GM19240 (cell line): ENCODE data around the gene ZNF783.
"Not testable (repeated sequence)": the region's sequence is repeated elsewhere in the genome, so short reads cannot be mapped to it uniquely, and the experiment has no call there.

Experiments used
- DNase-seq: peaks from one replicate; pipeline ENCODE4 v3.0.0; 2011; ENCODE audit warnings: low spot score; ENCODE audit not compliant: insufficient read length

The ZNF783 gene

DNA sequence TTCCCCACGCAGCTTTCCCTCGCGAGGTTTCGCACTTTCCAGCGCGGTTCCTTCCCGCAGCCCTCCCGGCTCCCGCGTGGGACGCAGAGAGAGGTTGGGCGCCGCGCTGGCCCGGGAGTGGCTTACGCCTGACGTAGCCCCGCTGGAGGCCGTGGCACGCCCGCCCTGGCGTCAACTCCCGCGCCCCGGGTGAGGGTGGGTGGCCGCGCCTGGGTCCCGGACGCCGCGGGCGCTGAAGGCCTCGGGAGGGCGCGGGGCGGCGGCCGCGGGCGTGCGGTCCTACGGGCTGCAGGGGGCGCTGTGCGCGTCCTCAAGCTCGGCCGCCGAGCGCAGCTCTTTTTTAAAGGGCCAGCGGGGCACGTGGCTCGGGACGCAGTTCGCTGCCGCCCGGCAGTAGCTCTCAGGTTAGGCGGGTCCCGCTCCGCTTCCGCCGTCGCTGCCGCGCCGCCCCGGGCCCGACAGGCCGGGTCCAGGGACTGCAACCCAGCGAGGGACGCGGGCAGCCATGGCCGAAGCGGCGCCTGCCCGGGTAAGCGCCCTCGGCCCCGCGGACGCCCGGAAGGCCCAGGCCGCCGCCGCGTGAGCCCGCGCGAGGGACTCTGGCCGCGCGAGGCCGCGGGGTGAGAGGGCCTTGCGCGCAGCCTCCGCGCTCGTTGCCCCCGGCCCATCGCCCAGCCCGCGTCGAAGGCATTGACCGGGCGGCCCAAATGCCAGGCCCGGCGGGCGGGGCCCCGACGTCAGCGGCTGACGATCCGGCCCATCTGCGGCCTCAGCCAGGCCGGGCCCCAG lies at the start of gene ZNF783:
Gene ZNF783 (plus strand): TSS at position 368 of the 789 bp plus-strand sequence. CDS start 138 bp downstream, at position 506.
- DNase-seq, result peak; percentile 84

- no peak for DNase-seq
These were observed 47.8 kb upstream of the ZNF783 start for GRCh38 chr7:149214020-149214720.

GRCh38 chr7:149216402-149216801 lies 45.6 kb upstream of the ZNF783 start:
- no peak for DNase-seq

DNA sequence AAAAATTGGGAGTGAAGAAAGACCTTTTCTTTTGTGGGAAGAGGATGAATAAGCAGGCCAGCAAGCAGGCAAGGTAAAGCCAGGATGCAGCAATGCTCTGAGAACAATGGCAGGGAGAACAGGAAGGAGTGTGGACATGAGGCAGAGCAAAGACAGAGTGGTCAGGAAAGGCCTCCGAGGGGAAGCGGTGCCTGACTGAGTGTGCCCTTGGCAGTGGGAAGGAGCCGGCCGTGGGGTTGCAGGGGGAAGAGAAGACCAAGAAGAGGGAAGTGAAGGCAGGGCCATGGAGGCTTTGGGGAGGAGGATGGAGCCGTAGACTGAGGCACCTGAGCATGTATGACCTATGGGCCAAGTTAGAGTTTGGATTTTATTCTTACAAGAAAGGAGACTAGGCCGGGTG lies 44.4 kb upstream of the ZNF783 start:
- DNase-seq, result no peak

DNA sequence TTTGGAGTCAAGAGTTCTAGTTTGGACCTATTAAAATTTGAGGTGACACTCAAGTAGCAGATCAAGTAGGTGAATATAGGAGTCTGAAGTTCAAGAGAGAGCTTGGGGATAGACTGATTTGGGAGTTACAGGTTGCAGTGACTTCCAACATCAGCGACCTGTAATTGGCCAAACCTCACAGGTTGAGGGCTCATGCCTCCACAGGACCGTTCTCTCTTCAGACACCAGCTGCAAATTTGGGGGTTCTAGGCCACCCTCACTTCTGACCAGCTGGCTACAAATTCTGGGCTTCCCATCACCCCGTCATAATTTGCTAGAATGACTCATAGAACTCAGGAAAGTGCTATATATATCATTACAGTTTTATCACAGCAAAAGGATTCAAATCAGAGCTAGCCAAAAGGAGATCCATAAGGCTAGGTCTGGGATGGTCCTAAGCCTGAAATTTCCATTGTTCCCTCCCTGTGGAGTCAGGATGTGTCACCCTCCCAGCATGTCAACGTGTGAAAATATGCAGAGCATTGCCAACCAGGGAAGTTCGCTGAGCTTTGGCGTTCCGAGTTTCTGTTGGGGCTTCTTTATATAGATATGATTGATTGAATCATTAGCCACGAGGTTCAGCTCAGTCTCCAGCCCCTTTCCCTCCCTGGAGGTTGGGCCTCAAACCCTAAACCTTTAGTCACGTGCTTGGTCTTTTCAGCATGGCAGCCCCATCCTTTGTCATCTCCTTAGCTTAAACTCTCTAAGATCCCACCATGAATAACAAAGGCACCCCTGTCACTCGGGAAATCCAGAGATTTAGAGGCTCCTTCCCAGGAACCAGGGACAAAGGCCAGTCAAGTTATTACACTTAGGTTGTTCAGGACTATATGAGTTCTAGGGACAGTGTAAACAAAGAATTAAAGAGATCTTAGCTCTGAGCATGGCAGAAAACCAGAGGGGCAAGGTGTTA lies 43.3 kb upstream of the ZNF783 start:
- DNase-seq, result no peak

DNA sequence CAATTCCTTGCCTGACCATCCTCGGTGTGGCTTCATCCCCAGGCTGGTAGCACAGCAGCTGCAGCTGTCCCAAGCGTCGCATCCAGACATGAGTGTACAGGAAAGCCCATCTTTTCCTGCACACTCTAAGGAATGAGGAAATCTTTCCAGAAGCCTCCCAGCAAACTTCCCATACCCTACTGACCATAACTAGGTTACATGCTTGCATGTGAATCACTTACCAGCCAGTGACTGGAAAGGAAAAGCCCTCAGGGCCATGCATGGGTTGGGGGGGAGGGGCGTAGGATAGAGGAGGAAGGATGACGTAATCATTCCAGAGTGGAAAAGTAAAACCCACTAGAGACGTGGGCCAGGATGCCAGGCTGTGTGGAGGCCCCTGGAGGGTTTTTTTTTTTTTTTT lies 41.5 kb upstream of the ZNF783 start:
- no peak for DNase-seq

- DNase-seq, result no peak
These were observed 38.8 kb upstream of the ZNF783 start for GRCh38 chr7:149223176-149223575.

- no peak for DNase-seq
These were observed 38.2 kb upstream of the ZNF783 start for GRCh38 chr7:149223761-149224160.

DNA sequence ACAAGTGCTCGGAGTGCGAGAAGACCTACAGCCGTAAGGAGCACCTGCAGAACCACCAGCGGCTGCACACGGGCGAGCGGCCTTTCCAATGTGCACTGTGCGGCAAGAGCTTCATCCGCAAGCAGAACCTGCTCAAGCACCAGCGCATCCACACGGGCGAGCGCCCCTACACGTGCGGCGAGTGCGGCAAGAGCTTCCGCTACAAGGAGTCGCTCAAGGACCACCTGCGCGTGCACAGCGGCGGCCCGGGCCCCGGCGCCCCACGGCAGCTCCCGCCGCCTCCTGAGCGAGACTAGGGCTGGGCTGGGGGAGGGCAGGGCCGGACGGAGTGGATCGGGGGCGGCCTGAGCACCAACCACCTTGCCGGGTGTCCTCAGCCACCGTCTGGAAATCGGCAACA lies 37.6 kb upstream of the ZNF783 start:
- no peak for DNase-seq

DNA sequence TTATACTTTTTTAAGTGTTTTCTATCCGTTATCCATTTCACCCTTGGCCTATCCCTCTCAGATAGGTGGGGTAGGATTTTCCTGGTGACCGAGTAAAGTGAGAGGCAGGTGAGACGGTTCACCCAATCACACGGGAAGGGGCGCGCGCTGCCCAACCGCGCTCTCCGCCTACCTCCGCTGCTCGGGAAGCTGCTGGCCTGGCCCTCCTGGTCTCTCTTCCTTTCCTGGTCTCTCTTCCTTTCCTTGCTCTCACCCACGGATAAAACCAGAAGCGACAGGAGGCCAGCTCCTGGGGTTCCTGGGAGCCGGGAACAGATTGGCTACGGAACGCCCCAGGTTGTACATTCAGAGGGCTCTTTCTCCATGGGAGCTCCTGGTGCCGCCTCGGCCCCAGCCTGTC lies 36.9 kb upstream of the ZNF783 start:
- DNase-seq, result no peak

DNA sequence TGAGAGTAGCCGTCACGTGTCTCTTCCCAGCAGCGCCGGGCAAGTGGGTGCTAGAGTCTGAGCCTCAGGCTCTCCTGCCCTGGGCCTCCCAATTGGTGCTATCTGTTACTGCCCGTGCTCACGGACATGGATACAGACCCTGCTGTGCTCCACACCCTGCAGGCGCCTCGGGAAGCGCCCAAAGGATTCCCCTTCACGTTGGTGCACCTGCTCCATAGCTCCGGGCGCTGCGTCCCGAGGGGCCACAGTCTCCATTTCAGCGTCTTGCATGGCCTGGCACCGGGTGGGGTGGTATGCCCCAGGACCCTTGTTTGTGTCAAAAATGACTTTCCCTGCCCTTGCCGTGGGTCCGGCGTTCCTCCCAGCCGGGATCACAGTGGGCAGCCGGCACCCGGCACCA lies 36.3 kb upstream of the ZNF783 start:
- DNase-seq, result no peak

- DNase-seq, result not testable (repeated sequence)
These were observed 35.6 kb upstream of the ZNF783 start for GRCh38 chr7:149226366-149226765.

DNA sequence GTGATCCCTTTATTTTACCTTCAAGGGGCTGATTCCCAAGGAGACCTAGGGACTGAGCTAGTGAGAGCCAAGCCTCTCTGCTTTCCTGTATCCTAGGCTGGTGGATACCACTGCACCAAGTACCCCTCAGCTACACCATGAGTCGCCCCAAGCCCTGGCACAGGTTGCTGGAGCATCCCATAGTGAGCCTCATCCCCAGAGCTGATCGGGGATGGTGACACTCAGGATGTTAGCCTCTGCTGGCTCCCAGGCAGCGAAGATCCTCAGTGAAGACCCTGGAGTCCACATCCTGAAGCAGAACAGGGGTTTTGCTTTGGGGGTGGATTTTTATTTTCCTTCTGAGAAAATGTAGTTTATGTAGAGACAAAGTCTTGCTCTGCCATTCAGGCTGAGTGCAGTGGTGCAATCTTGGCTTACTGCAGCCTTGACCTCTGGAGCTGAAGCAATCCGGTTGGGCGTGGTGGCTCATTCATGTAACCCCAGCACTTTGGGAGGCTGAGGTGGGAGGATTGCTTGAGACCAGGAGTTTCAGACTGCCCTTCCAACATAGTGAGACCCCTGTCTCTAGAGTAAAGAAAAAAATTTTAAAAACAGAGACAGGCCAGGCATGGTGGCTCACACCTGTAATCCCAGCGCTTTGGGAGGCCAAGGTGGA lies 35.0 kb upstream of the ZNF783 start:
- DNase-seq, result no peak

DNA sequence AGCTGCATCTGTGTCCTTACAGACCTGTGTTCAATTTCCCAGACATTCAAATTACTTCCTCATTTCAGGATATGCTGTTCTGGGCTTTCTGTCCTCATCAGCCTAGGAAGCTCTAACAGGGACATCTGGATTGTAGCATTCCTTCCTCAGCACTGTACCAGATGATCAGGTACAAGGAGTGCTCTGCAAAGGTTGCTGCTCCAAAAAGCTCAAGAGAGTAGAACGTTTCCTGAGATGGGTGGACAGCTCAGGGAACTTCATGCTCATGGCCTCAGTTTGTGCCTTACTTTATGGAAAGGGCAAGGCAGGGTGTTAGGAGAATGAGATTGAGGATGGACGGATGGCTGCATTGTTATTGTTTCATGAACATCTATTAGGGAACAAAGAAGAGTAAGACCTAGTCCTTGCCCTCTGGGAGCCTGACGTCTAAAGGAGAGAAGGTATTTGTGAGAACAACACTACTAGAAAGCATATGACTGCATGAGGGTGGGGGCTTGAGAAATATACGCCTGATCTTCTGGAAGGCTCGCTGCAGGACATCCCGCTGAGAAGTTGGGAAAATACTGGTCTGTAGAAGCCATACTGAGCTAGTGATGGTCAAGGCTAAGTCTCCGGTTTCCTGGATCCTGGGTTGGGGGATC lies 33.0 kb upstream of the ZNF783 start:
- no peak for DNase-seq

DNA sequence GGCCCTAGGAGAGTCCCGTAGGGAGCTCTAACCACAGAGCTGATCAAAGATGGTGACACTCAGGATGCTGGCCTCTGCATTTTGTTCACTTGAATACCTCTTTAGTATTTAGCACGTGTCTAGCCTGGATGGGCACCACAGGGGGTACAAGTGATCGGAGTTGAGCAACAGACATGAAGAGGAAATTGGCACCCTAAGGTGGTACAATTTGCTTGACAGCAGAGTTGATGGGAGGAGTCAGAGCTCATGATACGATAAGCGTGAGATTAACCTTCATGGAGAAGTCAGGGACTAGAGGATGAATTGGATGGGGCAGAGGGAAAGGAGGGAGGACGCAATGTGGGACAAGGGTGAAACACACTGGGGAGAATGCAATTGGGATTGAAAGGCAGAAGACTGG lies 32.5 kb upstream of the ZNF783 start:
- DNase-seq, result no peak

DNA sequence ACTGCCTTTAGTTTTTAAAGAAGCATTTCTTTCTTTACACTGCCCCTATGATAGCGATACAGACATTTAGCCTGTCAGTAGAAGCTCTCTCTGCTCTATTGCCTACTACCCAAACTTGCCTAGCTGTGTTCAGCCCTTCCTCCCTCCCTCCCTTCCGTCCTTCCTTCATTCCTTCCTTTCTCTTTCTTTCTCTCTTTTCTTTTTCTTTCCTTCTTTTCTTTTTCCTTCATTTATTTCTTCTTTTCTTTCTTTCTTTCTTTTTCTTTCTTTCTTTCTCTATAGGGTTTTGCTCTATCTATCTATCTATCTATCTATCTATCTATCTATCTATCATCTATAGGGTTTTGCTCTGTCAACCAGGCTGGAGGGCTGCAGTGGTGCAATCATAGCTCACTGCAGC lies 29.6 kb upstream of the ZNF783 start:
- DNase-seq, result no peak

- DNase-seq, result not testable (repeated sequence)
These were observed 28.3 kb upstream of the ZNF783 start for GRCh38 chr7:149233655-149234204.

DNA sequence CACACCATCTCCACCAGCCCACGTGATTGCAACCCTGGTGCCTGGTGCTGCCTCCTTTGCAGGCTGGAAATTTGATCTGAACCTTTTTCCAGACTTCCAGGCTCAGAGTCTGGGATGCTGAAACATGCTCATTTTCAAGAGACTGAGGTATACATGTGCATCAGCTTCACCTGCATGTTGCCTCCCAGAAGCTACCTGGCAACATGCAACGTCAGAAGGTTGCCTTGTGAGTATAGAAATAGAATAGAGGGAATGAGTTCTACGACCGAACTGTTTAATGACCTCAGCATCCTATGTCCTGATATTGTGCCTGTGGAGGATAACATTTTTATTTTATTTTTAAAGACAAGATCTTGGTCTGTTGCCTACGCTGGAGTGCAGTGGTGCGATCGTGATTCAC lies 24.5 kb upstream of the ZNF783 start:
- no peak for DNase-seq

DNA sequence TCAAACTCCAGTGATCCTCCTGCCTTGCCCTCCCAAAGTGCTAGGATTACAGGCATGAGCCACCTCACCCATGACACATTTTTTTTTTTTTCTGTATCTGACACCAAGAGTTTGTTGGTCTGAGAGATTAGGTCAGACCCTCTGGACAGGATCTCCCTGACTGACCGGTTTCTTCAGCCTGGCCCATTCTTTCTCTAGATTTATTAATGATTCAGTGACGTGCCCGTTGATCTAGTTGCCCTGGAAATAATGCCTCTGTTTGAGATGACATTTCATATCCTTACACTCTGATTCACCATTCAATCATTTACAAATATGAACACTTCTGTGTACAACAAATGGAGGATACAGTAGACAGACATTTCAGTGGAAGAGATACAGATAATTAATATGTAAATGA lies 23.9 kb upstream of the ZNF783 start:
- DNase-seq, result no peak

DNA sequence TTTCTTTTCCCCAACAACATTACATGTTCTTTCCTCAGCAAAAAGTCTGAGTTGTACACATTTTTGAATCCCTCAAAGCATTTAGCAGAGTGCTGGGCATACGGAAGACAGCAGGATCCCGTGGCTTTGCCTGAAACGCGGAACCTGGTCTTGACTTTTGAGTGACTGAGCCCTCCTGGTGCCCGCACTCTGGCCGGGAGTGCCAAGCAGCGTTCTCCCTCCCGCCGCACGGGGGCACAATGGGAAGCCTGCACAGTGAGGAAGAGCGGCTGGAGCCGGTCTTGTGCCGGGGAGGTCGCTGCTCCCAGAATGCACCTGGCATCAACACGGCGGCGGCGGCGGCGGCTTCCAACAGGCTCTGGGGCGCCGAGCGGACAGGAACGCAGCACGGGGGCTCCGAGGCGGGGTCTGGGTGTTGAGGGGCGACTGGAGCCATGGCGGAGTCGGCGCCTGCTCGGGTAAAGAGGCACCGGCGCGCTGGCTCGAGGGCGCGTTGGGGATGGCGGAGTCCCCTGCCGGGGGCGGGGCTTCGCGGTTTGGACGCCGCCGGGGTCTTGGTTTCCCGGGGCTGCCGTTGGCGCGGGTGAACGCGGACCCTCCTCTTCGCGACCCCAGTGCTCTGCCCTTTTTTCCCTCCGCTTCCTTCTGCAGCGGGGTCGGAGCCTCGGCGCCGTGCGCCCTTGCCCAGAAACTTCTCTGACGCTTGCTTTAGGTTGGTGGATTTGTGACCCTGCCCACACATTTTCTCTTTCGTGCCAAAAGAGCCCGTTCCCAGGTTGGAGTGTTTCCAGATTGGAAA lies 22.5 kb upstream of the ZNF783 start, which contains the start of gene ZNF212:
Gene ZNF212 (plus strand): TSS at position 307 of the 799 bp plus-strand sequence. CDS start 128 bp downstream, at position 435.
- DNase-seq, result peak; percentile 96
